Calu3 (cell line): ENCODE measurements around the gene TAS1R1. TPM values are rescaled to one million over a fixed set of nuclear protein-coding genes. Genes with fewer than 3 reads are reported as not detected.

ENCODE experiments used
- BruUV-seq: library from RNA; stranded (reverse); fragments of 400-500 nt; replicated peaks from 2 replicates; lab custom pipeline; 2021; lab: Mats Ljungman, UMichigan
- CTCF ChIA-PET: fragments of 300-600 bp; sonication (Branson Sonifier 250); formaldehyde crosslinking; loops from one replicate; lab custom pipeline; 2022; ENCODE audit warnings: antibody characterized with exemption; lab: Charles Lee
- DNase-seq: peaks from one replicate; pipeline ENCODE4 v3.0.0; 2022
- H3K27ac Mint-ChIP-seq: one replicate; pipeline ENCODE4 v1.8.0; 2022; ENCODE audit warnings: mixed read lengths; ENCODE audit not compliant: unreplicated experiment
- H3K27me3 Mint-ChIP-seq: one replicate; pipeline ENCODE4 v1.8.0; 2022; ENCODE audit warnings: mixed read lengths; ENCODE audit not compliant: unreplicated experiment
- H3K36me3 Mint-ChIP-seq: one replicate; pipeline ENCODE4 v1.8.0; 2022; ENCODE audit warnings: mild to moderate bottlenecking, moderate library complexity, mixed read lengths; ENCODE audit not compliant: insufficient read depth, unreplicated experiment
- H3K4me1 Mint-ChIP-seq: one replicate; pipeline ENCODE4 v1.8.0; 2022; ENCODE audit warnings: mild to moderate bottlenecking, low read depth, mixed read lengths; ENCODE audit not compliant: unreplicated experiment
- H3K4me3 Mint-ChIP-seq: one replicate; pipeline ENCODE4 v1.8.0; 2022; ENCODE audit warnings: mild to moderate bottlenecking, low read depth, moderate library complexity, mixed read lengths; ENCODE audit not compliant: unreplicated experiment
- H3K9me3 Mint-ChIP-seq: one replicate; pipeline ENCODE4 v1.8.0; 2022; ENCODE audit warnings: low read depth, mixed read lengths; ENCODE audit not compliant: unreplicated experiment
- intact Hi-C: fragments of 100-400 bp; cut with micrococcal nuclease; formaldehyde crosslinking; loops from one replicate; pipeline ENCODE4 v1.10.0; 2022; ENCODE audit not compliant: unreplicated experiment
- total RNA-seq: library from RNA; stranded (reverse); gene quantifications from 2 replicates; pipeline ENCODE4 v1.2.3, GENCODE V29; 2022
- TF ChIP-seq, protein P1 (sequence below): fragments of 200-600 bp; IDR thresholded peaks from one replicate; pipeline ENCODE4 v1.8.0; 2022; ENCODE audit warnings: antibody characterized with exemption; ENCODE audit not compliant: unreplicated experiment

TAS1R1 gene
- total RNA-seq, 1 experiment from 2014 or later = not detected

DNA sequence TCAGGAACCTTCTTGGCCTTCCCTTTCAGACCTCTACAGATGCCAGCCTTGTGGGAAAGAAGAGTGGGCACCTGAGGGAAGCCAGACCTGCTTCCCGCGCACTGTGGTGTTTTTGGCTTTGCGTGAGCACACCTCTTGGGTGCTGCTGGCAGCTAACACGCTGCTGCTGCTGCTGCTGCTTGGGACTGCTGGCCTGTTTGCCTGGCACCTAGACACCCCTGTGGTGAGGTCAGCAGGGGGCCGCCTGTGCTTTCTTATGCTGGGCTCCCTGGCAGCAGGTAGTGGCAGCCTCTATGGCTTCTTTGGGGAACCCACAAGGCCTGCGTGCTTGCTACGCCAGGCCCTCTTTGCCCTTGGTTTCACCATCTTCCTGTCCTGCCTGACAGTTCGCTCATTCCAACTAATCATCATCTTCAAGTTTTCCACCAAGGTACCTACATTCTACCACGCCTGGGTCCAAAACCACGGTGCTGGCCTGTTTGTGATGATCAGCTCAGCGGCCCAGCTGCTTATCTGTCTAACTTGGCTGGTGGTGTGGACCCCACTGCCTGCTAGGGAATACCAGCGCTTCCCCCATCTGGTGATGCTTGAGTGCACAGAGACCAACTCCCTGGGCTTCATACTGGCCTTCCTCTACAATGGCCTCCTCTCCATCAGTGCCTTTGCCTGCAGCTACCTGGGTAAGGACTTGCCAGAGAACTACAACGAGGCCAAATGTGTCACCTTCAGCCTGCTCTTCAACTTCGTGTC lies 23.7 kb downstream of the TAS1R1 start:
- Mint-ChIP-seq H3K36me3 (peaks cover 34% of the 10 kb centered on the region), H3K27me3 (no peaks in the 10 kb centered on the region), H3K9me3 (no peaks in the 10 kb centered on the region), H3K4me1 (peaks cover 9% of the 10 kb centered on the region), H3K4me3 (peak overlapping the region; percentile 96), H3K27ac (peak overlapping the region; percentile 92)
- no peak for DNase-seq
- intact Hi-C loops = no loop called here
- BruUV-seq = no TSS peak
- TF ChIP-seq, protein P1, sequence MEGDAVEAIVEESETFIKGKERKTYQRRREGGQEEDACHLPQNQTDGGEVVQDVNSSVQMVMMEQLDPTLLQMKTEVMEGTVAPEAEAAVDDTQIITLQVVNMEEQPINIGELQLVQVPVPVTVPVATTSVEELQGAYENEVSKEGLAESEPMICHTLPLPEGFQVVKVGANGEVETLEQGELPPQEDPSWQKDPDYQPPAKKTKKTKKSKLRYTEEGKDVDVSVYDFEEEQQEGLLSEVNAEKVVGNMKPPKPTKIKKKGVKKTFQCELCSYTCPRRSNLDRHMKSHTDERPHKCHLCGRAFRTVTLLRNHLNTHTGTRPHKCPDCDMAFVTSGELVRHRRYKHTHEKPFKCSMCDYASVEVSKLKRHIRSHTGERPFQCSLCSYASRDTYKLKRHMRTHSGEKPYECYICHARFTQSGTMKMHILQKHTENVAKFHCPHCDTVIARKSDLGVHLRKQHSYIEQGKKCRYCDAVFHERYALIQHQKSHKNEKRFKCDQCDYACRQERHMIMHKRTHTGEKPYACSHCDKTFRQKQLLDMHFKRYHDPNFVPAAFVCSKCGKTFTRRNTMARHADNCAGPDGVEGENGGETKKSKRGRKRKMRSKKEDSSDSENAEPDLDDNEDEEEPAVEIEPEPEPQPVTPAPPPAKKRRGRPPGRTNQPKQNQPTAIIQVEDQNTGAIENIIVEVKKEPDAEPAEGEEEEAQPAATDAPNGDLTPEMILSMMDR = no peak
- CTCF ChIA-PET = no interaction called here

DNA sequence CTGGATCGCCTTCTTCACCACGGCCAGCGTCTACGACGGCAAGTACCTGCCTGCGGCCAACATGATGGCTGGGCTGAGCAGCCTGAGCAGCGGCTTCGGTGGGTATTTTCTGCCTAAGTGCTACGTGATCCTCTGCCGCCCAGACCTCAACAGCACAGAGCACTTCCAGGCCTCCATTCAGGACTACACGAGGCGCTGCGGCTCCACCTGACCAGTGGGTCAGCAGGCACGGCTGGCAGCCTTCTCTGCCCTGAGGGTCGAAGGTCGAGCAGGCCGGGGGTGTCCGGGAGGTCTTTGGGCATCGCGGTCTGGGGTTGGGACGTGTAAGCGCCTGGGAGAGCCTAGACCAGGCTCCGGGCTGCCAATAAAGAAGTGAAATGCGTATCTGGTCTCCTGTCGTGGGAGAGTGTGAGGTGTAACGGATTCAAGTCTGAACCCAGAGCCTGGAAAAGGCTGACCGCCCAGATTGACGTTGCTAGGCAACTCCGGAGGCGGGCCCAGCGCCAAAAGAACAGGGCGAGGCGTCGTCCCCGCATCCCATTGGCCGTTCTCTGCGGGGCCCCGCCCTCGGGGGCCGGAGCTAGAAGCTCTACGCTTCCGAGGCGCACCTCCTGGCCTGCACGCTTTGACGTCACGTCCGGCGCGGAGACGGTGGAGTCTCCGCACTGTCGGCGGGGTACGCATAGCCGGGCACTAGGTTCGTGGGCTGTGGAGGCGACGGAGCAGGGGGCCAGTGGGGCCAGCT lies 24.4 kb downstream of the TAS1R1 start, which contains the start of gene ZBTB48:
ZBTB48 (plus strand) TSS at position 621 of the 745 bp plus-strand sequence. CDS start 616 bp downstream, outside the sequence.
- H3K27ac Mint-ChIP-seq = peak within 1 kb of the TSS; percentile 92
- no TSS peak for BruUV-seq
- no peaks in the 10 kb centered on the region for H3K9me3 Mint-ChIP-seq
- H3K4me3 Mint-ChIP-seq = peak within 1 kb of the TSS; percentile 96
- DNase-seq = peak; percentile 96
- H3K27me3 Mint-ChIP-seq = no peaks in the 10 kb centered on the region
- CTCF ChIA-PET = interaction anchor here (0.5 to 1.6 kb wide), 2 partner anchors 20 to 22 kb away, joined by 3 to 4 read pairs; no protein-coding TSS in a partner anchor
- peaks cover 9% of the 10 kb centered on the region for H3K4me1 Mint-ChIP-seq
- H3K36me3 Mint-ChIP-seq = peaks cover 34% of the 10 kb centered on the region
- intact Hi-C loops = no loop called here
- TF ChIP-seq, protein P1 = no peak

DNA sequence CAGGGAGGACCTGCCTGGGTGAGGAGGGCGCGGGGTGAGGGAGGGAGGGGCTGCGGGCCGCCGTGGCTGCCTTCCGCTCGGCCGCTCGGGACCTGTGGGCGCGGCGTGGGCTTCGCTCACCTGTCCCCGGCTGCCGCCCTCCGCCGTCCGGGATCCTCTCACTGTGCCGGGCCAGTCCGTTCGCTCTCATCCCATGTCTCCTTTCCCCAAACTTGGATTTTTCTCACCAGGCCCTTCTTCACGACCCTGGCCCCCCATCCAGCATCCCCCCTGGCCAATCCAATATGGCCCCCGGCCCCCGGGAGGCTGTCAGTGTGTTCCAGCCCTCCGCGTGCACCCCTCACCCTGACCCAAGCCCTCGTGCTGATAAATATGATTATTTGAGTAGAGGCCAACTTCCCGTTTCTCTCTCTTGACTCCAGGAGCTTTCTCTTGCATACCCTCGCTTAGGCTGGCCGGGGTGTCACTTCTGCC lies 25.0 kb downstream of the TAS1R1 start:
- H3K27ac Mint-ChIP-seq = peak overlapping the region; percentile 92
- peaks cover 38% of the 10 kb centered on the region for H3K36me3 Mint-ChIP-seq
- H3K9me3 Mint-ChIP-seq = no peaks in the 10 kb centered on the region
- peaks cover 9% of the 10 kb centered on the region for H3K4me1 Mint-ChIP-seq
- intact Hi-C loops = no loop called here
- no peaks in the 10 kb centered on the region for H3K27me3 Mint-ChIP-seq
- CTCF ChIA-PET = interaction anchor here (0.6 to 1.6 kb wide), 2 partner anchors 19 to 21 kb away, joined by 3 to 4 read pairs; no protein-coding TSS in a partner anchor
- TF ChIP-seq, protein P1 = no peak
- no TSS peak for BruUV-seq
- DNase-seq = no peak
- H3K4me3 Mint-ChIP-seq = peak overlapping the region; percentile 96

DNA sequence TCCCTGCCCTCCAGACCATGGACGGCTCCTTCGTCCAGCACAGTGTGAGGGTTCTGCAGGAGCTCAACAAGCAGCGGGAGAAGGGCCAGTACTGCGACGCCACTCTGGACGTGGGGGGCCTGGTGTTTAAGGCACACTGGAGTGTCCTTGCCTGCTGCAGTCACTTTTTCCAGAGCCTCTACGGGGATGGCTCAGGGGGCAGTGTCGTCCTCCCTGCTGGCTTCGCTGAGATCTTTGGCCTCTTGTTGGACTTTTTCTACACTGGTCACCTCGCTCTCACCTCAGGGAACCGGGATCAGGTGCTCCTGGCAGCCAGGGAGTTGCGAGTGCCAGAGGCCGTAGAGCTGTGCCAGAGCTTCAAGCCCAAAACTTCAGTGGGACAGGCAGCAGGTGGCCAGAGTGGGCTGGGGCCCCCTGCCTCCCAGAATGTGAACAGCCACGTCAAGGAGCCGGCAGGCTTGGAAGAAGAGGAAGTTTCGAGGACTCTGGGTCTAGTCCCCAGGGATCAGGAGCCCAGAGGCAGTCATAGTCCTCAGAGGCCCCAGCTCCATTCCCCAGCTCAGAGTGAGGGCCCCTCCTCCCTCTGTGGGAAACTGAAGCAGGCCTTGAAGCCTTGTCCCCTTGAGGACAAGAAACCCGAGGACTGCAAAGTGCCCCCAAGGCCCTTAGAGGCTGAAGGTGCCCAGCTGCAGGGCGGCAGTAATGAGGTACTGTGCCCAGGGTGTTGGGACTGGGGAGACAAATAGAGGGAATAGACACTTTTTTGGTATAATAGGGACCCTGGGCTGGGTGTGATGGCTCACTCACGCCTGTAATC lies 25.7 kb downstream of the TAS1R1 start:
- Mint-ChIP-seq H3K27ac (peak overlapping the region; percentile 92), H3K27me3 (no peaks in the 10 kb centered on the region), H3K36me3 (peaks cover 39% of the 10 kb centered on the region), H3K4me1 (peaks cover 9% of the 10 kb centered on the region), H3K9me3 (no peaks in the 10 kb centered on the region), H3K4me3 (peak overlapping the region; percentile 96)
- intact Hi-C loops = no loop called here
- DNase-seq = no peak
- CTCF ChIA-PET = interaction anchor here (0.6 to 1.6 kb wide), 2 partner anchors 18 to 21 kb away, joined by 3 to 4 read pairs; no protein-coding TSS in a partner anchor
- no TSS peak for BruUV-seq
- TF ChIP-seq, protein P1 = no peak
